ENCODE results near the gene TXNRD2.

Gene TXNRD2

GRCh38 chr22:19879643-19879991 is 62.0 kb downstream of the TXNRD2 start:
- TF ChIP-seq POLR2AphosphoS5 (IDR thresholded peaks at IDR 0.05; ENCODE audit: low read depth, low read length) (no peak), SIN3A (IDR thresholded peaks at IDR 0.05; ENCODE audit: borderline replicate concordance, insufficient read depth, low read length) (no peak), TAF1 (IDR thresholded peaks at IDR 0.05; ENCODE audit: borderline replicate concordance, insufficient read depth, low read length) (no peak), FOXP2 (optimal IDR thresholded peaks at IDR 0.05; ENCODE audit: borderline replicate concordance, extremely low read depth, extremely low read length, insufficient read depth) (no peak), REST (IDR thresholded peaks at IDR 0.05; ENCODE audit: insufficient read depth in 1 of 2, low read depth in 2 of 2, low read length in 2 of 2) (no peak)

DNA sequence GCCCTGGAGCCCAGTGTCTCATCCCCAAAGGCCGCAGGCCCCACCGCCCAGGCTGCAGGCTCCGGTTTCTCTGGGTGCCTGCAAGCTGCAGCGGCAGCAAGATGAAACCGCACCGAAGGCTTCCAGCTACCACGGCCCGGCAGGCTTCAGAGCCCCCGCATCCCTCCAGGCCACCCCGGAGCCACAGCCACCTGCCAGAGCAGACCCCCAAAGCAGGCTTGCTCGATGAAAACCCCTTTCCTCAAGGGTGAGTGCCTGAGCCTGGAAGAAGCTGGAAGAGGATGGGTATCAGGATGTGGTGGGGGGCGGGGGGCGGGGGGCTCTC is 62.4 kb downstream of the TXNRD2 start:
- TF ChIP-seq TAF1 (IDR thresholded peaks at IDR 0.05; ENCODE audit: borderline replicate concordance, insufficient read depth, low read length) (no peak), FOXP2 (optimal IDR thresholded peaks at IDR 0.05; ENCODE audit: borderline replicate concordance, extremely low read depth, extremely low read length, insufficient read depth) (no peak), REST (IDR thresholded peaks at IDR 0.05; ENCODE audit: insufficient read depth in 1 of 2, low read depth in 2 of 2, low read length in 2 of 2) (no peak), POLR2AphosphoS5 (IDR thresholded peaks at IDR 0.05; ENCODE audit: low read depth, low read length) (no peak), SIN3A (IDR thresholded peaks at IDR 0.05; ENCODE audit: borderline replicate concordance, insufficient read depth, low read length) (no peak)

DNA sequence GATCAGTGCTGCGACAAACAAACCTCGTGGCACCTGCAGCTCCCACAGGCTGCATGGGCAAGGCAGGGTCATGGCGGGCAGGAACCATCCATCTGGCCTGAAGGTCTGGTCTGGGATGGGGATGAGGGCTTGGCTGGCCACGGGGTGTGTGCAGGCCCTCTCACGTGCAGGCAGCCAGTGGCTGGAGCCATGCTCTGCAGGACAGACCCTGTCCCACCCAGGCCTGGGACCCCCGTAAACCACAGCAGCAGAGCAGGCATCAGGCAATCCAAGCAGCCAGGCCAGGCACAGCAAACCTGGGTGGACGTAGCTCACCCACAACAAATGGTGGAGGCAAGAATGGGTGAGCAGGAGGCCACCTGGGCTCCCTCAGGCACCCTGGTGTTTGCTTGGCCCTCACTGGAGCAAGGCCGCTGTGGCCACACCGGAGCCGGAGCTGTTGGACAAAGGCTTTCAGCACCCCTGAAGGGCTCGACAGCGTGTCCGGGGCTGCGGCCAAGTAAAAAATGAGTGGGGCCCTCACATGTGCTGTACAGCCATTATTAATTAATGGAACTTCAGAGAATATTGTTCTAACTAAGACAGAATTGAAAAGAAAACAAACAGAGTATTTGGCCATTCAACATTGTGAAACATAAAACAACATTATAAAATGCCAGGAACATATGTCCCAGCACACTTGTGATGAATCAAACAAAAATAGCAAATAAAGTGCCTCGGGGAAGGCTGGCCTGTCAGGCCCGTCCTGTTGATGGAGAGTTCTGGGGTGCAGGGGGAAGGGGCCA is 63.0 kb downstream of the TXNRD2 start:
- no peak for TF ChIP-seq SIN3A (IDR thresholded peaks at IDR 0.05; ENCODE audit: borderline replicate concordance, insufficient read depth, low read length)
- TF ChIP-seq POLR2AphosphoS5 (IDR thresholded peaks at IDR 0.05; ENCODE audit: low read depth, low read length), result no peak
- TF ChIP-seq FOXP2 (optimal IDR thresholded peaks at IDR 0.05; ENCODE audit: borderline replicate concordance, extremely low read depth, extremely low read length, insufficient read depth), result no peak
- TF ChIP-seq REST (IDR thresholded peaks at IDR 0.05; ENCODE audit: insufficient read depth in 1 of 2, low read depth in 2 of 2, low read length in 2 of 2), result no peak
- TF ChIP-seq TAF1 (IDR thresholded peaks at IDR 0.05; ENCODE audit: borderline replicate concordance, insufficient read depth, low read length), result no peak

GRCh38 chr22:19877626-19878339 is 63.8 kb downstream of the TXNRD2 start:
- TF ChIP-seq POLR2AphosphoS5 (IDR thresholded peaks at IDR 0.05; ENCODE audit: low read depth, low read length) (no peak), SIN3A (IDR thresholded peaks at IDR 0.05; ENCODE audit: borderline replicate concordance, insufficient read depth, low read length) (no peak), REST (IDR thresholded peaks at IDR 0.05; ENCODE audit: insufficient read depth in 1 of 2, low read depth in 2 of 2, low read length in 2 of 2) (no peak), FOXP2 (optimal IDR thresholded peaks at IDR 0.05; ENCODE audit: borderline replicate concordance, extremely low read depth, extremely low read length, insufficient read depth) (no peak), TAF1 (IDR thresholded peaks at IDR 0.05; ENCODE audit: borderline replicate concordance, insufficient read depth, low read length) (no peak)
